ENCODE results near the gene TRHDE. TPM values are rescaled to one million over a fixed set of nuclear protein-coding genes. Genes with fewer than 3 reads are reported as not detected.

Gene TRHDE
- total and polyA plus RNA-seq, 2 donors (not counting 1 experiment from before 2014, with no cell fraction given) = 7.3 to 8.8 TPM

- no peak overlapping the region for H3K4me2 ChIP-seq (ENCODE audit: extremely low read depth, insufficient read depth, low read length)
- no peak overlapping the region for H2AFZ ChIP-seq (ENCODE audit: low read length)
- no peaks in the 10 kb centered on the region for H3K9me3 ChIP-seq (ENCODE audit: control insufficient read depth, insufficient read depth, low read depth, low read length)
- DNase-seq (ENCODE audit: low read depth in 2 of 2) = no peak
- H3K27ac ChIP-seq (ENCODE audit: insufficient read depth, low read length) = no peak overlapping the region
- no peaks in the 10 kb centered on the region for H3K79me2 ChIP-seq (ENCODE audit: control insufficient read depth, insufficient read depth, low read length)
- no peaks in the 10 kb centered on the region for H3K4me1 ChIP-seq (ENCODE audit: control insufficient read depth, extremely low read depth, insufficient read depth, low read length)
- H3K4me3 ChIP-seq (replicated peaks in 1 of 4; ENCODE audit: control extremely low read depth in 1 of 4, insufficient read depth in 1 of 4, low read depth in 3 of 4, low read length in 4 of 4) = no peak overlapping the region
- no peaks in the 10 kb centered on the region for H3K27me3 ChIP-seq (ENCODE audit: control insufficient read depth, insufficient read depth, low read length)
- no peak for TF ChIP-seq CTCF (conservative IDR thresholded peaks at IDR 0.05 in 1 of 2, IDR thresholded peaks at IDR 0.05 in 1 of 2; ENCODE audit: low read depth in 1 of 2, low read length in 2 of 2)
- TF ChIP-seq EZH2 (IDR thresholded peaks at IDR 0.05; ENCODE audit: low read length, missing control alignments) = no peak
- H3K36me3 ChIP-seq (ENCODE audit: control insufficient read depth, insufficient read depth, low read length) = no peaks in the 10 kb centered on the region
- no peaks in the 10 kb centered on the region for H4K20me1 ChIP-seq (ENCODE audit: control insufficient read depth, extremely low read depth, insufficient read depth, low read length)
- no peak overlapping the region for H3K9ac ChIP-seq (ENCODE audit: insufficient read depth, low read length)
Observed at GRCh38 chr12:72509891-72510290, 237.7 kb downstream of the TRHDE start.

- Histone ChIP-seq H3K9ac (ENCODE audit: insufficient read depth, low read length) (no peak overlapping the region), H2AFZ (ENCODE audit: low read length) (no peak overlapping the region), H4K20me1 (ENCODE audit: control insufficient read depth, extremely low read depth, insufficient read depth, low read length) (no peaks in the 10 kb centered on the region), H3K27ac (ENCODE audit: insufficient read depth, low read length) (no peak overlapping the region), H3K79me2 (ENCODE audit: control insufficient read depth, insufficient read depth, low read length) (no peaks in the 10 kb centered on the region), H3K27me3 (ENCODE audit: control insufficient read depth, insufficient read depth, low read length) (no peaks in the 10 kb centered on the region), H3K36me3 (ENCODE audit: control insufficient read depth, insufficient read depth, low read length) (no peaks in the 10 kb centered on the region), H3K9me3 (ENCODE audit: control insufficient read depth, insufficient read depth, low read depth, low read length) (no peaks in the 10 kb centered on the region), H3K4me2 (ENCODE audit: extremely low read depth, insufficient read depth, low read length) (no peak overlapping the region), H3K4me1 (ENCODE audit: control insufficient read depth, extremely low read depth, insufficient read depth, low read length) (no peaks in the 10 kb centered on the region), H3K4me3 (replicated peaks in 1 of 4; ENCODE audit: control extremely low read depth in 1 of 4, insufficient read depth in 1 of 4, low read depth in 3 of 4, low read length in 4 of 4) (no peak overlapping the region)
- DNase-seq (ENCODE audit: low read depth in 2 of 2) = no peak
- TF ChIP-seq CTCF (conservative IDR thresholded peaks at IDR 0.05 in 1 of 2, IDR thresholded peaks at IDR 0.05 in 1 of 2; ENCODE audit: low read depth in 1 of 2, low read length in 2 of 2) = no peak
Observed at GRCh38 chr12:72510772-72511171, 238.6 kb downstream of the TRHDE start.

- Histone ChIP-seq H3K4me3 (replicated peaks in 1 of 4; ENCODE audit: control extremely low read depth in 1 of 4, insufficient read depth in 1 of 4, low read depth in 3 of 4, low read length in 4 of 4) (peak overlapping the region in 2 of 4 experiments; percentile 1 to 3), H3K79me2 (ENCODE audit: control insufficient read depth, insufficient read depth, low read length) (no peaks in the 10 kb centered on the region), H3K36me3 (ENCODE audit: control insufficient read depth, insufficient read depth, low read length) (no peaks in the 10 kb centered on the region), H3K4me2 (ENCODE audit: extremely low read depth, insufficient read depth, low read length) (peak overlapping the region; percentile 35), H3K9me3 (ENCODE audit: control insufficient read depth, insufficient read depth, low read depth, low read length) (no peaks in the 10 kb centered on the region), H3K27ac (ENCODE audit: insufficient read depth, low read length) (no peak overlapping the region), H3K27me3 (ENCODE audit: control insufficient read depth, insufficient read depth, low read length) (no peaks in the 10 kb centered on the region), H3K9ac (ENCODE audit: insufficient read depth, low read length) (no peak overlapping the region), H2AFZ (ENCODE audit: low read length) (no peak overlapping the region), H3K4me1 (ENCODE audit: control insufficient read depth, extremely low read depth, insufficient read depth, low read length) (no peaks in the 10 kb centered on the region), H4K20me1 (ENCODE audit: control insufficient read depth, extremely low read depth, insufficient read depth, low read length) (no peaks in the 10 kb centered on the region)
- DNase-seq (ENCODE audit: low read depth in 2 of 2) = peak; percentile 24 to 49
- TF ChIP-seq CTCF (conservative IDR thresholded peaks at IDR 0.05 in 1 of 2, IDR thresholded peaks at IDR 0.05 in 1 of 2; ENCODE audit: low read depth in 1 of 2, low read length in 2 of 2) (no peak), EZH2 (IDR thresholded peaks at IDR 0.05; ENCODE audit: low read length, missing control alignments) (no peak)
Observed at GRCh38 chr12:72511498-72511897, 239.3 kb downstream of the TRHDE start.

Measured in fibroblast of lung (primary cell).